ENCODE data around the gene USP11. TPM values are rescaled to one million over a fixed set of nuclear protein-coding genes. Genes with fewer than 3 reads are reported as not detected.

The USP11 gene

Small RNA genes within 50 kb of the gene (small RNA-seq; reads per million reads assigned to genes)
- gene RN7SL785P, result not detected

All from skeletal muscle satellite cell (primary cell).